Liver (tissue), 9 donors: Measurements from ENCODE around the gene LRRC23. TPM values are rescaled to one million over a fixed set of nuclear protein-coding genes. Genes with fewer than 3 reads are reported as not detected.

Source experiments
- DNase-seq: peaks from one replicate; pipeline ENCODE4 v3.0.0-alpha.2; 2017; ENCODE audit warnings: low spot score
- H3K27ac ChIP-seq, 2 donors: one replicate each; pipeline ENCODE4 v1.7.0; 2013; ENCODE audit warnings: inconsistent platforms in 2 of 2, low read length in 2 of 2, control low read depth in 1 of 2, low read depth in 1 of 2, mild to moderate bottlenecking in 1 of 2
- H3K27me3 ChIP-seq, 4 donors: one replicate each; pipeline versions ENCODE4 v1.6.1 to v1.7.0; 2013; ENCODE audit warnings: low read length in 3 of 4, inconsistent platforms in 1 of 4, mild to moderate bottlenecking in 1 of 4, moderate library complexity in 1 of 4; ENCODE audit not compliant: control insufficient read depth in 4 of 4, insufficient read depth in 4 of 4
- H3K36me3 ChIP-seq, 4 donors: one replicate each; pipeline versions ENCODE4 v1.6.1 to v1.7.0; 2013; ENCODE audit warnings: low read length in 3 of 4, mild to moderate bottlenecking in 3 of 4, low read depth in 1 of 4, moderate library complexity in 1 of 4; ENCODE audit not compliant: control insufficient read depth in 4 of 4, insufficient read depth in 3 of 4
- H3K4me1 ChIP-seq, 4 donors: one replicate each; pipeline versions ENCODE4 v1.6.1 to v1.7.0; 2013; ENCODE audit warnings: low read length in 3 of 4, mild to moderate bottlenecking in 3 of 4, moderate library complexity in 1 of 4; ENCODE audit not compliant: control insufficient read depth in 4 of 4, insufficient read depth in 4 of 4
- H3K4me3 ChIP-seq, 3 donors: one replicate each; pipeline versions ENCODE4 v1.6.1 to v1.7.0; 2013; ENCODE audit warnings: low read length in 3 of 3, control low read depth in 1 of 3, low read depth in 1 of 3, mild to moderate bottlenecking in 1 of 3
- H3K9ac ChIP-seq, 2 donors: one replicate each; pipeline ENCODE4 v1.7.0; 2013; ENCODE audit warnings: low read length in 2 of 2, mild to moderate bottlenecking in 2 of 2, moderate library complexity in 2 of 2, control low read depth in 1 of 2, low read depth in 1 of 2
- H3K9me3 ChIP-seq, 4 donors: one replicate each; pipeline versions ENCODE4 v1.6.1 to v1.7.0; 2013; ENCODE audit warnings: low read length in 3 of 4; ENCODE audit not compliant: control insufficient read depth in 4 of 4
- ATF3 ChIP-seq: IDR thresholded peaks from 2 replicates; pipeline ENCODE4 v1.6.1; 2016; ENCODE audit warnings: antibody characterized with exemption
- EGR1 ChIP-seq, 2 donors: IDR thresholded peaks; 2 replicates each; pipeline ENCODE4 v1.6.1; 2016 to 2018; ENCODE audit warnings: antibody characterized with exemption in 2 of 2, low read depth in 2 of 2
- FOXA1 ChIP-seq: IDR thresholded peaks from 2 replicates; pipeline ENCODE4 v1.6.1; 2016; ENCODE audit warnings: antibody characterized with exemption
- FOXA2 ChIP-seq: IDR thresholded peaks from 2 replicates; pipeline ENCODE4 v1.6.1; 2016; ENCODE audit warnings: antibody characterized with exemption
- GABPA ChIP-seq, 2 donors: IDR thresholded peaks in 1 of 2; conservative IDR thresholded peaks in 1 of 2; 2 replicates each; pipeline ENCODE4 v1.6.1; 2016; ENCODE audit warnings: antibody characterized with exemption in 2 of 2, mild to moderate bottlenecking in 1 of 2, moderate library complexity in 1 of 2
- HNF4A ChIP-seq, 2 donors: conservative IDR thresholded peaks; 2 replicates each; pipeline ENCODE4 v1.6.1; 2016; ENCODE audit warnings: antibody characterized with exemption in 2 of 2, mild to moderate bottlenecking in 2 of 2
- HNF4G ChIP-seq: IDR thresholded peaks from 2 replicates; pipeline ENCODE4 v1.6.1; 2016; ENCODE audit warnings: antibody characterized with exemption
- JUND ChIP-seq, 2 donors: IDR thresholded peaks; 2 replicates each; pipeline ENCODE4 v1.6.1; 2016; ENCODE audit warnings: antibody characterized with exemption in 2 of 2
- MAX ChIP-seq: IDR thresholded peaks from 2 replicates; pipeline ENCODE4 v1.6.1; 2016; ENCODE audit warnings: antibody characterized with exemption
- NR2F2 ChIP-seq: IDR thresholded peaks from 2 replicates; pipeline ENCODE4 v1.6.1; 2016; ENCODE audit warnings: antibody characterized with exemption
- RAD21 ChIP-seq, 2 donors: IDR thresholded peaks; 2 replicates each; pipeline ENCODE4 v1.6.1; 2016; ENCODE audit warnings: antibody characterized with exemption in 2 of 2, mild to moderate bottlenecking in 2 of 2
- REST ChIP-seq: IDR thresholded peaks from 2 replicates; pipeline ENCODE4 v1.6.1; 2016; ENCODE audit warnings: antibody characterized with exemption, mild to moderate bottlenecking
- RXRA ChIP-seq, 2 donors: IDR thresholded peaks; 2 replicates each; pipeline ENCODE4 v1.6.1; 2017 to 2018; ENCODE audit warnings: antibody characterized with exemption in 2 of 2, mild to moderate bottlenecking in 1 of 2
- SP1 ChIP-seq: IDR thresholded peaks from 2 replicates; pipeline ENCODE4 v1.6.1; 2018; ENCODE audit warnings: antibody characterized with exemption, mild to moderate bottlenecking
- YY1 ChIP-seq: IDR thresholded peaks from 2 replicates; pipeline ENCODE4 v1.6.1; 2016; ENCODE audit warnings: antibody characterized with exemption, mild to moderate bottlenecking
- ZBTB33 ChIP-seq: IDR thresholded peaks from 2 replicates; pipeline ENCODE4 v1.6.1; 2016; ENCODE audit warnings: antibody characterized with exemption
- WGBS: extraction: QIAGEN DNeasy Blood & Tissue Kit; methylation state at CpG from one replicate; pipeline ENCODE4 v1.1.7; 2013; 5-methylcytosine and 5-hydroxymethylcytosine counted together
- polyA plus RNA-seq, 2 donors: library from polyadenylated mRNA; stranded (reverse) in 1 of 2; unstranded in 1 of 2; fragments of 200-250 nt in 1 of 2; fragments of >200 nt in 1 of 2; fragmentation: Nextera tagmentation in 1 of 2; extraction: Ambion mirVana in 1 of 2; gene quantifications; one replicate each; pipeline versions ENCODE4 v1.2.1 to v1.2.3, GENCODE V29; 2013 to 2015
- total RNA-seq, 2 donors: library from RNA; depleted of rRNA; stranded (reverse); fragments of >200 nt; gene quantifications; one replicate each; pipeline ENCODE4 v1.2.3, GENCODE V29; 2014
- TF ChIP-seq, protein P1 (sequence below): fragments of 150-350 bp; IDR thresholded peaks from 2 replicates; pipeline ENCODE4 v1.5.1; 2017; ENCODE audit warnings: improper control_type of control experiment, low read depth, low read length; ENCODE audit not compliant: missing input control
- donor health status: healthy.
- donor health status: healthy.
- donor health status: healthy.
- donor health status: healthy.
- donor health status: healthy.

The LRRC23 gene
- total and polyA plus RNA-seq, 4 donors: 0.92 to 3.6 (median 2.1) TPM

GRCh38 chr12:6928703-6929407 is 24.2 kb downstream of the LRRC23 start:
- Histone ChIP-seq H3K4me1 (peaks cover 9 to 61% (median 47%) of the 10 kb centered on the region in 4 donors), H3K9me3 (no peaks in the 10 kb centered on the region), H3K36me3 (peaks cover 0 to 2% (median 0%) of the 10 kb centered on the region in 4 donors), H3K9ac (peak overlapping the region; percentile 35 to 55), H3K4me3 (peak overlapping the region; percentile 66 to 88 (median 78)), H3K27me3 (no peaks in the 10 kb centered on the region), H3K27ac (peak overlapping the region; percentile 62 to 66)
- no peak for DNase-seq
- 17% methylated on average over 19 of the region's 19 CpGs for WGBS
- TF ChIP-seq NR2F2 (peak; percentile 19), RXRA (IDR thresholded peaks at IDR 0.05) (no peak)
- TF ChIP-seq, protein P1, sequence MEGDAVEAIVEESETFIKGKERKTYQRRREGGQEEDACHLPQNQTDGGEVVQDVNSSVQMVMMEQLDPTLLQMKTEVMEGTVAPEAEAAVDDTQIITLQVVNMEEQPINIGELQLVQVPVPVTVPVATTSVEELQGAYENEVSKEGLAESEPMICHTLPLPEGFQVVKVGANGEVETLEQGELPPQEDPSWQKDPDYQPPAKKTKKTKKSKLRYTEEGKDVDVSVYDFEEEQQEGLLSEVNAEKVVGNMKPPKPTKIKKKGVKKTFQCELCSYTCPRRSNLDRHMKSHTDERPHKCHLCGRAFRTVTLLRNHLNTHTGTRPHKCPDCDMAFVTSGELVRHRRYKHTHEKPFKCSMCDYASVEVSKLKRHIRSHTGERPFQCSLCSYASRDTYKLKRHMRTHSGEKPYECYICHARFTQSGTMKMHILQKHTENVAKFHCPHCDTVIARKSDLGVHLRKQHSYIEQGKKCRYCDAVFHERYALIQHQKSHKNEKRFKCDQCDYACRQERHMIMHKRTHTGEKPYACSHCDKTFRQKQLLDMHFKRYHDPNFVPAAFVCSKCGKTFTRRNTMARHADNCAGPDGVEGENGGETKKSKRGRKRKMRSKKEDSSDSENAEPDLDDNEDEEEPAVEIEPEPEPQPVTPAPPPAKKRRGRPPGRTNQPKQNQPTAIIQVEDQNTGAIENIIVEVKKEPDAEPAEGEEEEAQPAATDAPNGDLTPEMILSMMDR: no peak

- TF ChIP-seq ATF3 (no peak), FOXA1 (no peak), EGR1 (IDR thresholded peaks at IDR 0.05; ENCODE audit: low read depth in 2 of 2) (no peak), SP1 (no peak), FOXA2 (no peak), JUND (IDR thresholded peaks at IDR 0.05) (no peak), NR2F2 (no peak), RXRA (IDR thresholded peaks at IDR 0.05) (no peak), REST (no peak), HNF4A (conservative IDR thresholded peaks at IDR 0.05) (no peak), YY1 (no peak), ZBTB33 (no peak), RAD21 (IDR thresholded peaks at IDR 0.05) (no peak), MAX (no peak), GABPA (IDR thresholded peaks at IDR 0.05 in 1 of 2, conservative IDR thresholded peaks at IDR 0.05 in 1 of 2) (no peak), HNF4G (no peak)
- TF ChIP-seq, protein P1: no peak
- H3K27me3 ChIP-seq: no peaks in the 10 kb centered on the region
- H3K4me3 ChIP-seq: peak overlapping the region; percentile 66 to 88 (median 78)
- H3K4me1 ChIP-seq: peaks cover 9 to 55% (median 39%) of the 10 kb centered on the region in 4 donors
- WGBS: 62% methylated on average over 7 of the region's 7 CpGs
- no peak overlapping the region for H3K9ac ChIP-seq
- peaks cover 0 to 10% (median 2%) of the 10 kb centered on the region in 4 donors for H3K36me3 ChIP-seq
- H3K27ac ChIP-seq: peak overlapping the region; percentile 26 to 66
- no peak for DNase-seq
- H3K9me3 ChIP-seq: no peaks in the 10 kb centered on the region
These were observed 25.1 kb downstream of the LRRC23 start for GRCh38 chr12:6929466-6930452.
